ENCODE data around the gene PFKFB2. TPM values are rescaled to one million over a fixed set of nuclear protein-coding genes. Genes with fewer than 3 reads are reported as not detected.

PFKFB2 gene
- total RNA-seq, 1 donor from 2014 or later: 49.9 TPM

DNA sequence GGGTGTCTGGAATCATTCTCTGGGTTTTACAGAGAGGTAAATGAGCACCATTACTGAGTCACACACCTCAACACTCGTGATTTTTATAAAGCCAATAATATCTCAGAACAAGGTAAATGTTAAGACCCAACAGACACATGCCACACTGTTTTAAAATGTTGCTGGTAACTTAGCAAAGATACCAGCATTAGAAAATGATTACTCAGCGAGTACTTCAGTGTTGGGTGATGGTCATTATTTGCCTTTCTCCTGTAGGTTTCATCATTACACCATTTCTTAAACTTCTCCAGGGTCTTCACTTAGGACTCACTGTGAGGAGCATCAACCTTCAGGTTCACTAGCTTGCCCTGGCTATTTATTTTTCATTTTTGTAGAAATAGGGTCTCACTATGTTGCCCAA is 28.7 kb downstream of the PFKFB2 start:
- H3K27me3 ChIP-seq: no peaks in the 10 kb centered on the region
- ATAC-seq: no peak
- intact Hi-C loops (cut with DNase I): loop anchor here (10.0 kb wide), 1 partner anchor 323 kb away; no protein-coding TSS in a partner anchor
- no peaks in the 10 kb centered on the region for H3K4me1 ChIP-seq
- TF ChIP-seq, protein P1, sequence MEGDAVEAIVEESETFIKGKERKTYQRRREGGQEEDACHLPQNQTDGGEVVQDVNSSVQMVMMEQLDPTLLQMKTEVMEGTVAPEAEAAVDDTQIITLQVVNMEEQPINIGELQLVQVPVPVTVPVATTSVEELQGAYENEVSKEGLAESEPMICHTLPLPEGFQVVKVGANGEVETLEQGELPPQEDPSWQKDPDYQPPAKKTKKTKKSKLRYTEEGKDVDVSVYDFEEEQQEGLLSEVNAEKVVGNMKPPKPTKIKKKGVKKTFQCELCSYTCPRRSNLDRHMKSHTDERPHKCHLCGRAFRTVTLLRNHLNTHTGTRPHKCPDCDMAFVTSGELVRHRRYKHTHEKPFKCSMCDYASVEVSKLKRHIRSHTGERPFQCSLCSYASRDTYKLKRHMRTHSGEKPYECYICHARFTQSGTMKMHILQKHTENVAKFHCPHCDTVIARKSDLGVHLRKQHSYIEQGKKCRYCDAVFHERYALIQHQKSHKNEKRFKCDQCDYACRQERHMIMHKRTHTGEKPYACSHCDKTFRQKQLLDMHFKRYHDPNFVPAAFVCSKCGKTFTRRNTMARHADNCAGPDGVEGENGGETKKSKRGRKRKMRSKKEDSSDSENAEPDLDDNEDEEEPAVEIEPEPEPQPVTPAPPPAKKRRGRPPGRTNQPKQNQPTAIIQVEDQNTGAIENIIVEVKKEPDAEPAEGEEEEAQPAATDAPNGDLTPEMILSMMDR (IDR thresholded peaks at IDR 0.05): no peak
- H3K36me3 ChIP-seq: no peaks in the 10 kb centered on the region
- no peak overlapping the region for H3K4me3 ChIP-seq
- H3K27ac ChIP-seq: no peak overlapping the region
- no peaks in the 10 kb centered on the region for H3K9me3 ChIP-seq
- DNase-seq: no peak

DNA sequence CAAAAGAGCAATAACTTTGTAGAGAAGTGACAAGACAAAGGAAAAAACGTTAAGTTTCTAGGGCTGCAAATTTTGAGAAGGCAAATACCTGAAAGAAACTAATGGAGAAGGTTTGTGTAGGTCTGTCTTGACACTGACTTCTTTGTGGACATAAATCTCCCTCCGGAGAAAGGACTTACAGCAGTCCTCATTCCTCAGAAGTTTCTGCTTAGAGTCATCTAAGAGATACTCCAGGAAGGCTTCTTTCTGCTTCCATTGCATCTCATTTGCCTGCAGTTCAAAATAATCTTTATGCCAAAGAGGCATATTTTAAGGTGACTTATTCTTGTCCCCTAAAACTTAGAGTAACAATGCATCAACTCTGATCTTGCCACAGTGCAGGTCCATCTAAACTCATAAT is 31.2 kb downstream of the PFKFB2 start:
- TF ChIP-seq, protein P1 (IDR thresholded peaks at IDR 0.05): no peak
- Histone ChIP-seq H3K9me3 (no peaks in the 10 kb centered on the region), H3K27me3 (no peaks in the 10 kb centered on the region), H3K36me3 (no peaks in the 10 kb centered on the region), H3K27ac (no peak overlapping the region), H3K4me1 (no peaks in the 10 kb centered on the region), H3K4me3 (no peak overlapping the region)
- ATAC-seq (no peak), DNase-seq (no peak)
- intact Hi-C loops (cut with DNase I): loop anchor here (10.0 kb wide), 1 partner anchor 321 kb away; no protein-coding TSS in a partner anchor

DNA sequence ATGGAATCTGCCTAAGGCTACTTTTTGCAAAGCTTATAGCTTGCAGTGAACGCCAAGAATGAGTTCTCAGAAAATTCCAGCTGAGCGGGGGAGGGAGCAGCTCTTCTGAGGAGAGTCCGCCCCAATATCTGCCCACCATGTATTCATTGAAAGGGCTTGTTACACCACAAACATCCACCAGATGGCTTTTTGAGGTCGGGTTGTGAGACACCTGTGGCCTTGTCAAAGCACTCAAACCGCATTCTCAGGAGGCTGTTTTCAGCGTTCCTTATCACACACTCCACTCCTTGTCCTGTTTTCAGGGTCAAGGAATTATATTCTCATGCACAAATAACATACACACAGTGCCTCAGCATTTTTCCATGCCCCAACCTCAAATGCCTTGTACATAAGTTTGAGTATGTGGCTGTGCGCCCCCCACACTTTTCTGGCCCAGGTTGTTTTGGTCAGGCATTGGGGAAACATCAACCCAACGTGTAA is 31.7 kb downstream of the PFKFB2 start:
- Histone ChIP-seq H3K4me1 (no peaks in the 10 kb centered on the region), H3K4me3 (no peak overlapping the region), H3K27ac (no peak overlapping the region), H3K27me3 (no peaks in the 10 kb centered on the region), H3K9me3 (no peaks in the 10 kb centered on the region), H3K36me3 (no peaks in the 10 kb centered on the region)
- TF ChIP-seq, protein P1 (IDR thresholded peaks at IDR 0.05): peak; percentile 67
- intact Hi-C loops (cut with DNase I): loop anchor here (10.0 kb wide), 1 partner anchor 320 kb away; no protein-coding TSS in a partner anchor
- ATAC-seq: peak; percentile 91
- DNase-seq: no peak

DNA sequence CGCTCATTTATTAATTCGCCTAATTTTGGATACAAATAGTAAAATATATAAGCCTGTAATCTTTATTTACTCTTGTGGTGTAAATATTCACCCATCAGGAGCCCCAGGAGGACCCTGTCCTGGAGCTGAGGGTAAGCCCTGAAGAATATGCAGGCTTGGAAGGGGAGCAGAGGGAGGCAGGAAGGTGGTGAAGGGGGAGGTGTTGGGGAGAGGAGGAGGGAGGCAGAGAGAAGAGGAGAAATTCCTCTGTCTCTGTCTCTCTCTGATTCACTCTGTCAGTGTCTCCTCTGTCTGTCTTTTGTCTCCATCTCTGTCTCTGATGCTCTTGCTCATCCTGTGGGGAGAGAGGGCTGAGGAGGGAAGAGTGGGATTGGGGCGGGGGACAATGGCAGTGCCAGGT is 32.8 kb downstream of the PFKFB2 start:
- Histone ChIP-seq H3K9me3 (no peaks in the 10 kb centered on the region), H3K4me3 (no peak overlapping the region), H3K36me3 (no peaks in the 10 kb centered on the region), H3K4me1 (no peaks in the 10 kb centered on the region), H3K27me3 (no peaks in the 10 kb centered on the region), H3K27ac (no peak overlapping the region)
- ATAC-seq (no peak), DNase-seq (no peak)
- intact Hi-C loops (cut with DNase I): loop anchor here (10.0 kb wide), 1 partner anchor 319 kb away; no protein-coding TSS in a partner anchor
- TF ChIP-seq, protein P1 (IDR thresholded peaks at IDR 0.05): no peak

DNA sequence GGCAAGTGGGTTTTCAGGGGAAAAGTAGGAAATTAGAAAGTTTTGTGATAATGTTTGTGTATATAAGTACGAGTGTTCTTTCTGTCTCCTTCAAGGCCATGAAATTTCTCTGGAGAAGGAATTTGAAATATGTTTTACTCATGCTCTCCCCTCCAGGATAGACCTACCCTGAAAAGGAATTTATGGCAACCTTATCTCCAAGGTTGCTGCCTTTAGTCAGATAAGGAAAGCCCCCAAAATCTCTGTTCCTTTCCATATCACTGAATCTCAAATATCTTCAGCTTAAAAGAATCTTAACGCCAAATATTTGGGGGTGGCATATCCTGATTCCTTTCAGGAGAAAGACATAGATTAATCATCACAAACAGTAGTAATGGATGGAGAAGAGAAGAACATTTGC is 35.1 kb downstream of the PFKFB2 start:
- DNase-seq: no peak
- TF ChIP-seq, protein P1 (IDR thresholded peaks at IDR 0.05): no peak
- intact Hi-C loops (cut with DNase I): loop anchor here (10.0 kb wide), 1 partner anchor 317 kb away; no protein-coding TSS in a partner anchor
- no peaks in the 10 kb centered on the region for H3K9me3 ChIP-seq
- no peaks in the 10 kb centered on the region for H3K4me1 ChIP-seq
- ATAC-seq: no peak
- no peaks in the 10 kb centered on the region for H3K36me3 ChIP-seq
- no peak overlapping the region for H3K27ac ChIP-seq
- no peaks in the 10 kb centered on the region for H3K27me3 ChIP-seq
- no peak overlapping the region for H3K4me3 ChIP-seq

All from upper lobe of right lung (tissue), 1 donor.